ENCODE results near the gene DHX32. TPM values are rescaled to one million over a fixed set of nuclear protein-coding genes. Genes with fewer than 3 reads are reported as not detected.

DHX32 gene
- total RNA-seq, 1 experiment from 2014 or later, result not detected

GRCh38 chr10:125865120-125865519, 16.0 kb downstream of the DHX32 start:
- no peaks in the 10 kb centered on the region for H3K27me3 ChIP-seq (ENCODE audit: low read length)
- H2AFZ ChIP-seq (ENCODE audit: low read length), result no peak overlapping the region
- H3K4me3 ChIP-seq (ENCODE audit: low read length), result no peak overlapping the region
- no peaks in the 10 kb centered on the region for H3K9me2 ChIP-seq (replicated peaks; ENCODE audit: insufficient read depth, low read length)
- H3K4me1 ChIP-seq (ENCODE audit: low read length), result no peaks in the 10 kb centered on the region
- no peaks in the 10 kb centered on the region for H3K79me2 ChIP-seq (ENCODE audit: low read length)
- no peak overlapping the region for H3K27ac ChIP-seq (ENCODE audit: low read length)
- no peaks in the 10 kb centered on the region for H4K20me1 ChIP-seq (ENCODE audit: insufficient read depth, low read depth, low read length)
- H3K9me3 ChIP-seq (ENCODE audit: low read length), result no peaks in the 10 kb centered on the region
- no peak overlapping the region for H3K9ac ChIP-seq (ENCODE audit: low read length)
- DNase-seq, result no peak
- no peaks in the 10 kb centered on the region for H3K36me3 ChIP-seq (ENCODE audit: insufficient read depth, low read length)
- no peak overlapping the region for H3K4me2 ChIP-seq (ENCODE audit: low read depth, low read length, poor library complexity, severe bottlenecking)

GRCh38 chr10:125859128-125859817, 21.8 kb downstream of the DHX32 start:
- no peak for DNase-seq
- Histone ChIP-seq H3K27me3 (ENCODE audit: low read length) (no peaks in the 10 kb centered on the region), H3K9me2 (replicated peaks; ENCODE audit: insufficient read depth, low read length) (no peaks in the 10 kb centered on the region), H3K27ac (ENCODE audit: low read length) (no peak overlapping the region), H3K9ac (ENCODE audit: low read length) (no peak overlapping the region), H3K79me2 (ENCODE audit: low read length) (no peaks in the 10 kb centered on the region), H3K4me2 (ENCODE audit: low read depth, low read length, poor library complexity, severe bottlenecking) (no peak overlapping the region), H3K9me3 (ENCODE audit: low read length) (no peaks in the 10 kb centered on the region), H3K4me3 (ENCODE audit: low read length) (no peak overlapping the region), H4K20me1 (ENCODE audit: insufficient read depth, low read depth, low read length) (no peaks in the 10 kb centered on the region), H3K36me3 (ENCODE audit: insufficient read depth, low read length) (no peaks in the 10 kb centered on the region), H2AFZ (ENCODE audit: low read length) (no peak overlapping the region), H3K4me1 (ENCODE audit: low read length) (no peaks in the 10 kb centered on the region)

GRCh38 chr10:125857185-125857760, 23.8 kb downstream of the DHX32 start:
- DNase-seq, result no peak
- H3K9me2 ChIP-seq (replicated peaks; ENCODE audit: insufficient read depth, low read length), result no peaks in the 10 kb centered on the region
- H4K20me1 ChIP-seq (ENCODE audit: insufficient read depth, low read depth, low read length), result no peaks in the 10 kb centered on the region
- H3K4me1 ChIP-seq (ENCODE audit: low read length), result no peaks in the 10 kb centered on the region
- H3K9me3 ChIP-seq (ENCODE audit: low read length), result no peaks in the 10 kb centered on the region
- no peaks in the 10 kb centered on the region for H3K79me2 ChIP-seq (ENCODE audit: low read length)
- H3K36me3 ChIP-seq (ENCODE audit: insufficient read depth, low read length), result no peaks in the 10 kb centered on the region
- H2AFZ ChIP-seq (ENCODE audit: low read length), result no peak overlapping the region
- no peak overlapping the region for H3K4me2 ChIP-seq (ENCODE audit: low read depth, low read length, poor library complexity, severe bottlenecking)
- no peaks in the 10 kb centered on the region for H3K27me3 ChIP-seq (ENCODE audit: low read length)
- no peak overlapping the region for H3K9ac ChIP-seq (ENCODE audit: low read length)
- H3K27ac ChIP-seq (ENCODE audit: low read length), result no peak overlapping the region
- H3K4me3 ChIP-seq (ENCODE audit: low read length), result no peak overlapping the region

DNA sequence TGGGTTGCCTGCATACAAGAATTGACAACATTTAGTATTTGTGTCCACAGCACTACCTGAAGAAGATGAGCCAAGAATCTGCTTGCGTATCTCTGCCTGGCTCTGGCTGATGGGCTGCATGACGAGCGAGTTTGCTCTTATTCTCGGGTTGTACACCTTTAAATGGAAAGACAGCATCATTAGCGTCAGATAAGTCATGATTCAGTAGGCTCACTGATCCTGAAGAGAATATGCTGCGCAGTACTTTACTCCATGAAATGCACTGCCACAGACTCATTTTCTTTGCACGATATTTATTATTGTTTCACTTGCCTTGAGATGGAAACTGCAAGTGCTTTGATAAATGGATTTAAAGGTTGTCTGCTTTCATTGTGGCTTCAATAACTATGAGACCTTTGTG, 28.6 kb downstream of the DHX32 start:
- Histone ChIP-seq H3K4me1 (ENCODE audit: low read length) (no peaks in the 10 kb centered on the region), H3K36me3 (ENCODE audit: insufficient read depth, low read length) (no peaks in the 10 kb centered on the region)
- no peak for DNase-seq

DNA sequence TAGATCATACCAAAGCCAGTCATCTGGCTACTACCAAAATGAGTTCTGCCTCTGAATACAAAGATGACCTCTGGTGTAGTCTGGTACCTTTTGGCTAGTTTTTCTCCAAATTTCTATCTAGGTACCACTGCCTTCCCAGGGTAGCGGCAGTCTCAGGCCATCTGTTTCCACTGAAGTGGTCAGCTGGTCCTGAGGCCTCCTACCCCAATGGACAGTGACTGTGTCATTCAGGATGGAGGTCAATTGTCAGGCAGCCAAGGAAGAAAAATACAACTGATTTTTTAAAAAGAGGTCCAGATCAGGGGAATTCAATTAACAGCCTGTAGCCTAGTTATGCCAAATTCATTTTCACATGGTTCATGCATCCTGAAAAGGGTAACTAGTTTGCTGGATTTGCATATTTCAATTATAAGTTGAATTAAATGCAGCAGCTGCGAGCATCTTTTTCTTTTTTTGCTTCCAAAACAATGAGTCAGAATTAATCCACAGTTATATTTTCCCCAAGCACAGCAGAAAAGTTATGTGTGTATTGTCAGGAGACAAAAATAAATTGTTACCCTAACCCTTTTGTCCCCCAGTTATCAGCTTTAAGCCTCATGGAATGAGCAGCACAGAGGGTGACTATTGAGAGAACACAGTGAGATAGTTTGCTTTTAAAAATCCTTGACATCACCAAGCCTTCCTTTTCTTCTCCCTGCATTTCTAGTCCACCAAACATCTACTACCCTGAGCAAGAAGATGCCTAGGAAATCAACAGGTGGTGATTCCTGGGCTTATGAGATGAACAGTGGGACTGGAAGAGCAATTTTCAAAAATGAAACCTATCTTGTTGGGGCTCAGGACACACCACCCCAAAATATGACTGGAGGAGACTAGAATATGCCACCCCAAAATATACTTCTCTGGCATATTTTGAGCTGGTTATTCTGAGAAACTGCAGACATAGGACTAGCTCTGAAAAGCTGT, 30.0 kb downstream of the DHX32 start:
- no peaks in the 10 kb centered on the region for H3K9me3 ChIP-seq (ENCODE audit: low read length)
- H4K20me1 ChIP-seq (ENCODE audit: insufficient read depth, low read depth, low read length), result no peaks in the 10 kb centered on the region
- no peak overlapping the region for H3K4me2 ChIP-seq (ENCODE audit: low read depth, low read length, poor library complexity, severe bottlenecking)

More for the DNA sequence above, 28.6 kb downstream of the DHX32 start:
- Histone ChIP-seq H3K79me2 (ENCODE audit: low read length) (no peaks in the 10 kb centered on the region), H2AFZ (ENCODE audit: low read length) (no peak overlapping the region), H4K20me1 (ENCODE audit: insufficient read depth, low read depth, low read length) (no peaks in the 10 kb centered on the region), H3K9ac (ENCODE audit: low read length) (no peak overlapping the region), H3K4me2 (ENCODE audit: low read depth, low read length, poor library complexity, severe bottlenecking) (no peak overlapping the region), H3K9me3 (ENCODE audit: low read length) (no peaks in the 10 kb centered on the region), H3K9me2 (replicated peaks; ENCODE audit: insufficient read depth, low read length) (no peaks in the 10 kb centered on the region), H3K27ac (ENCODE audit: low read length) (no peak overlapping the region), H3K4me3 (ENCODE audit: low read length) (no peak overlapping the region), H3K27me3 (ENCODE audit: low read length) (no peaks in the 10 kb centered on the region)

GRCh38 chr10:125849448-125849847, 31.6 kb downstream of the DHX32 start:
- Histone ChIP-seq H2AFZ (ENCODE audit: low read length) (no peak overlapping the region), H3K4me3 (ENCODE audit: low read length) (no peak overlapping the region), H3K4me2 (ENCODE audit: low read depth, low read length, poor library complexity, severe bottlenecking) (no peak overlapping the region), H4K20me1 (ENCODE audit: insufficient read depth, low read depth, low read length) (no peaks in the 10 kb centered on the region), H3K27me3 (ENCODE audit: low read length) (no peaks in the 10 kb centered on the region), H3K9me2 (replicated peaks; ENCODE audit: insufficient read depth, low read length) (no peaks in the 10 kb centered on the region), H3K9me3 (ENCODE audit: low read length) (no peaks in the 10 kb centered on the region), H3K4me1 (ENCODE audit: low read length) (no peaks in the 10 kb centered on the region), H3K9ac (ENCODE audit: low read length) (no peak overlapping the region), H3K79me2 (ENCODE audit: low read length) (no peaks in the 10 kb centered on the region), H3K36me3 (ENCODE audit: insufficient read depth, low read length) (no peaks in the 10 kb centered on the region), H3K27ac (ENCODE audit: low read length) (no peak overlapping the region)
- no peak for DNase-seq

More for the DNA sequence above, 30.0 kb downstream of the DHX32 start:
- DNase-seq, result no peak
- H3K36me3 ChIP-seq (ENCODE audit: insufficient read depth, low read length), result no peaks in the 10 kb centered on the region
- H3K79me2 ChIP-seq (ENCODE audit: low read length), result no peaks in the 10 kb centered on the region
- no peaks in the 10 kb centered on the region for H3K4me1 ChIP-seq (ENCODE audit: low read length)
- H3K9me2 ChIP-seq (replicated peaks; ENCODE audit: insufficient read depth, low read length), result no peaks in the 10 kb centered on the region
- no peaks in the 10 kb centered on the region for H3K27me3 ChIP-seq (ENCODE audit: low read length)
- H3K4me3 ChIP-seq (ENCODE audit: low read length), result no peak overlapping the region
- no peak overlapping the region for H3K9ac ChIP-seq (ENCODE audit: low read length)
- H2AFZ ChIP-seq (ENCODE audit: low read length), result no peak overlapping the region
- no peak overlapping the region for H3K27ac ChIP-seq (ENCODE audit: low read length)

DNA sequence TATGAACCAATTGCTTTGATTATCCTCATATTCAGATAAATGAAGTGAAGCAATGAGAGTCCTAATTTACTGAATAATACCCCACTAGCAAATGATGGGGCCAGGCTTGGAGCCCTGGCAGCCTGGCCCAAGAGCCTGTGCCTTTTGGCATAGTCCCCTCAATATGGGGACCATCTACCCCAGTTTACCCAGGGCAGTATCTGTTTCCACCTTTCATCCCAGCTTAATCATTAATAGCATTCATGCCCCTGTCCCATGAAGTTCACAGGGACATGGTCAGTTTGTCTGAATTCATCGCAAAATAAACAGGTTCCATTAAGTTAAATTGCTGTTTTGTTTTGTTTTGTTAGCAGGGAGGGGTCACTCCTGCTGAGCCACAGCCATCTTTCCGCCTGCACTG, 32.2 kb downstream of the DHX32 start:
- H3K79me2 ChIP-seq (ENCODE audit: low read length), result no peaks in the 10 kb centered on the region
- no peaks in the 10 kb centered on the region for H4K20me1 ChIP-seq (ENCODE audit: insufficient read depth, low read depth, low read length)
- H3K9me2 ChIP-seq (replicated peaks; ENCODE audit: insufficient read depth, low read length), result no peaks in the 10 kb centered on the region
- H3K9ac ChIP-seq (ENCODE audit: low read length), result no peak overlapping the region
- no peak for DNase-seq
- H3K36me3 ChIP-seq (ENCODE audit: insufficient read depth, low read length), result no peaks in the 10 kb centered on the region
- H3K4me1 ChIP-seq (ENCODE audit: low read length), result no peaks in the 10 kb centered on the region
- no peaks in the 10 kb centered on the region for H3K9me3 ChIP-seq (ENCODE audit: low read length)
- H3K4me2 ChIP-seq (ENCODE audit: low read depth, low read length, poor library complexity, severe bottlenecking), result no peak overlapping the region
- no peak overlapping the region for H3K4me3 ChIP-seq (ENCODE audit: low read length)
- no peak overlapping the region for H2AFZ ChIP-seq (ENCODE audit: low read length)
- H3K27ac ChIP-seq (ENCODE audit: low read length), result no peak overlapping the region
- no peaks in the 10 kb centered on the region for H3K27me3 ChIP-seq (ENCODE audit: low read length)

- Histone ChIP-seq H3K4me1 (ENCODE audit: low read length) (no peaks in the 10 kb centered on the region), H3K4me2 (ENCODE audit: low read depth, low read length, poor library complexity, severe bottlenecking) (no peak overlapping the region), H3K4me3 (ENCODE audit: low read length) (no peak overlapping the region), H3K79me2 (ENCODE audit: low read length) (no peaks in the 10 kb centered on the region), H3K9me2 (replicated peaks; ENCODE audit: insufficient read depth, low read length) (no peaks in the 10 kb centered on the region), H3K36me3 (ENCODE audit: insufficient read depth, low read length) (no peaks in the 10 kb centered on the region), H3K9ac (ENCODE audit: low read length) (no peak overlapping the region), H3K27ac (ENCODE audit: low read length) (no peak overlapping the region), H3K27me3 (ENCODE audit: low read length) (no peaks in the 10 kb centered on the region), H3K9me3 (ENCODE audit: low read length) (no peaks in the 10 kb centered on the region), H2AFZ (ENCODE audit: low read length) (no peak overlapping the region), H4K20me1 (ENCODE audit: insufficient read depth, low read depth, low read length) (no peaks in the 10 kb centered on the region)
- DNase-seq, result no peak
Observed at GRCh38 chr10:125848371-125848770, 32.7 kb downstream of the DHX32 start.

All from Karpas-422 (cell line).